ENCODE measurements around the gene SH3TC1.

- no peak for TF ChIP-seq ZNF274 (IDR thresholded peaks at IDR 0.05; ENCODE audit: low read depth, low read length)
- TF ChIP-seq SUZ12 (IDR thresholded peaks at IDR 0.05; ENCODE audit: extremely low read depth, insufficient read depth, insufficient read length), result no peak
Measured at GRCh38 chr4:8283161-8283560, 84.1 kb downstream of the SH3TC1 start.

Data from NT2/D1 (cell line).